DMS 273 (cell line): ENCODE data around the gene MS4A6A.
"Not testable (repeated sequence)": the region's sequence is repeated elsewhere in the genome, so short reads cannot be mapped to it uniquely, and the experiment has no call there.

Experiments used
- DNase-seq: peaks from one replicate; lab custom pipeline; 2025; ENCODE audit not compliant: unreplicated experiment; lab: John Stamatoyannopoulos, UW

Gene MS4A6A

GRCh38 chr11:60184824-60185511 lies 2.1 kb upstream of the MS4A6A start:
- no peak for DNase-seq

DNA sequence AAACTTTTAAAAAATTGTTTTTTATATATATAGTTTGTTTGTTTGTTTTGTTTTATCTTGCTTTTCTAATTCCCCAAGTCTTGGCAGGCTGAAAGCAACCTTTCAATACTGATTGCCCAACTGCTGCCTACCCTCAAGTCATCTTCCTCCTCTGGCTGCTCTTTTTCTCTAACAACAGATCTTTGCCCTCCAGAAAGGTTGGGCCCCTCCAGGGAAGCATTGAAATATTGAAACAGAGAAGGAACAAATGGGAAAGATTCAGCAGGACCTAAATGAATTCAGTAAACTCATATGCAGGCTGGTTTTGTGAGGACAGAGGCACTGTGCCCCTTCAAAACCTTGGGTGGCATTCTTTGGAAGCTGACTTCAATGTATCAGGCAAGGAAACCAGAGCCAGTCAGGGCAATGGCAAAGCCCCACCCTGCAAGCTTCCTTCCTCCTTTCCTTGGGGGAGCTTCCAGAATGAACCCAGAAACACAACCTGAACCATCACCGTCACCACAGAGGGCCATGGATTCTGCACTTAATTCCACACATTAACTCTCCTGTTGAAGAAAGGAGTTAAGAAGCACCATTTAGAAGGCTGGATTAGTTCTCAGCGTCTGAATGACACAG lies 815 bp upstream of the MS4A6A start:
- no peak for DNase-seq

- DNase-seq = no peak
These were observed 7.0 kb downstream of the MS4A6A start for GRCh38 chr11:60175860-60176275.

GRCh38 chr11:60172011-60172410 lies 10.9 kb downstream of the MS4A6A start:
- DNase-seq = no peak

DNA sequence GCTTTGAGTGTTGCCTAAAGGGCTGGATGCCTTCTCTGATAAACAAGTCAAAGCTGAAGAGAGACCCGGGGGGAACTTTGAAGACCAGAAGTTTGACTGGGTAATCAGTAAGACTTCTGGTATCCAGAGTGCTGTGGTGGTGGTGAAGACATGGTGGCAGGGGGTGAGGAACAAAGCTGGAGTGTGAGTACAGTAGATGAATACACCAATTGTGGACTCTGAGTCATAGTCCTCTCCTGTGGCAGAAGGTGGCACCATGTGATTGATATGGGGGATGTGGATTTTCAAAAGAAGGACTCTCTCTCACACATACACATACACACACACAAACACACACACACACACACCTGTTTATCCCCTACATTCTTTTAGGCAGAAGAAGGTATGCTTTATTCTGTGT lies 12.3 kb downstream of the MS4A6A start:
- no peak for DNase-seq

DNA sequence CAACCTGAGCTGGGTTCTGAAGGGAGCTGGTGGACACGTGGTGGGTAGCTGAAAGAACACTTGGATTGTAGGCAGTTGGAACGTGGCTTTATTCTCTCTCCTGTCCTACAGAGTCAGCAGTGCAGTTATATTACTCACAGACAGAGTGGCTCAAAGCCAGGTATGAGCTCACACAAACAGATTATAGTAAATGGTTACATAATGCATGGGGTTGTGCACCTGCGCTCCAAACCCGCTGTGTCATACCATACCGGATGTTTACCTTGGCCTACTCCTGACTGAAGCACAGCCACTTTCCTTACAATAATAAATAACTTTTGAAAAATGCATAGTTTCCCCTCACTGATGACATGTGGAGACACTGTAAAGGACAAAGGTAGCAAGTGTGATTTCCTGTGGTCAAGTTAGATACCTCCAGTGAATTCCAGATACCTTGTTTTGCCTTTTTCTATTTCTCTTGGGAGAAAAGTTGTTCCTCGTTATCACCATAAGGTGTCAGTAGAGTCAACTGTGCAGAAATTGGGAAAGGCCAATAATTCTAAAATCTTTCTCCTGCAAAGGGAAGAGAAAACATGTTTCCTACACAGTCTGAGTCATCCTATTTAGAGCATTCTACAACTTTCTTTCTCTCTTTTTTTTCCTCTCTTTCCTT lies 13.5 kb downstream of the MS4A6A start:
- DNase-seq = peak; percentile 22

DNA sequence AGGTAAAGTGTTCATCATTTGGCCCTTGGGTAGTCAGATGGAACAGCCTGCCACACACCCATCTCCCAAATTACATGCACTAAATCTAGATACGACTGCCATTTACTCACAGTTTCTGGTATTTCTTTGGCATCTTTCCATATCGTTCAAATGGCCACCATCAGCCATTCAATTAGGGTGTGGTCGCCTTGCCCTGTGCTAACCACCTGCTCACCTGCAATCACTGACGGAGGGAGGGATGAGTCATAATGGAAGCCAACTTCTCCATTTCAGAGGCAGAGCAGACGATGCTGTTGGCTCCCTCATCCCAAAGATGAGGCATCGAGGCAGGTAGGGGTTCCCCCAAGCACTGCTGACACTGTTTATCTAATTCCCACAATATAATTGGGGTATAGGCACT lies 14.6 kb downstream of the MS4A6A start:
- DNase-seq = no peak

DNA sequence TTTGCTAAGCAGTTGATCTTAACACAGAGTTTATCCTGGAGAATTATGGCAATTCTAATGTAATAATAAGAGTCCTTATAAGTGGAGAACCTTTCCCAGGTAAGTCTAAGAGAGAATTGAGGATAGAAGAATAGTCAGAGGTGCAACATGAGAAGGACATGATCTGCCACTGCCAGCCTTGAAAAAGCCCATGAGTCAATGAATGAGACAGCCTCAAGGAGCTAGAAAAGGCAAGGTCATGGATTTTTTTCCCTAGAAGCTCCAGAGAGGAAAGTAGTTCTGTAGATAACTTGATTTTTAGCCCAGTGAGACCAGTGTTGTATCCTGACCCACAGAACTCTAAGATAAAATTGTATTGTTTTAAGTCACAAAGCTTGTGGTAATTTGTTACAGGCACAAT lies 16.9 kb downstream of the MS4A6A start:
- DNase-seq = no peak

GRCh38 chr11:60165538-60165937 lies 17.3 kb downstream of the MS4A6A start:
- DNase-seq = no peak

- no peak for DNase-seq
These were observed 18.3 kb downstream of the MS4A6A start for GRCh38 chr11:60164550-60165075.

DNA sequence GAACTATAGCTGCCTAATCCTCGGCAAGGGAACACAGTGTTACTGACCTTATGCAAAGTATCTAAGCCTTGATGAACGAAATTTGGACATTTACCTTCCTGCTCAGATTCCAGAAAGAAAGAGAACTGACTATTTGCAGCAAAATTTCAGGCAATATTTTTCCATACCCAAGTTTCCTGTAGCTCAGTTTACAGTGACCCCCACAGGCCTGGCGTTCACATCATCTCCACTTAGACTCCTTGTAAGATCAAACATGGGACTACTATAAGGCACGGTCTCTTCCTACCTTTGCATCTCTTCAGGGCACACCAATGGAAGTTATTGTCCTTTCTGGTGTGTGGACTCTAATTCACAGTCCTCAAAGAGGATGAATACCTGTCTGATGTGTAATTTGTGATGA lies 21.1 kb downstream of the MS4A6A start:
- DNase-seq = no peak

DNA sequence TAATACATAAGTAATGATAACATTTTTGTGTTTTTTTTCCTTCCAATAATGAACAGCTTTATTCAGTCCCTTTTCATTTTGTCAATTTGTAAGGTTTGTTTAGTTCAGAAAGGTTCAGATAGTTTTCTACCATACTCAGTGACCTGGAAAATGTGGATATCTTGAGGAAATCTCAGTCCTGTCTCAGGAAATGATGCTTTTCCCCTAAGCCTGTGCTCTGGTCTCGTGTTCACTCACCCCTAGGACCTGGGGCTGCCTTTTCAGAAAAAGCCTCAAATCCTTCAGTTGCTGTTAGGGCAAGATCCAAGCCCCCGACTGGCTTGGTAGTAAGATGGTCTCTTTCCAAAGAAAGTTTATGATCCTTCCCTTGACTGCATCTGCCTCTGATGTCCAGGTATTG lies 21.8 kb downstream of the MS4A6A start:
- DNase-seq = no peak

- DNase-seq = no peak
These were observed 23.0 kb downstream of the MS4A6A start for GRCh38 chr11:60159868-60160267.

DNA sequence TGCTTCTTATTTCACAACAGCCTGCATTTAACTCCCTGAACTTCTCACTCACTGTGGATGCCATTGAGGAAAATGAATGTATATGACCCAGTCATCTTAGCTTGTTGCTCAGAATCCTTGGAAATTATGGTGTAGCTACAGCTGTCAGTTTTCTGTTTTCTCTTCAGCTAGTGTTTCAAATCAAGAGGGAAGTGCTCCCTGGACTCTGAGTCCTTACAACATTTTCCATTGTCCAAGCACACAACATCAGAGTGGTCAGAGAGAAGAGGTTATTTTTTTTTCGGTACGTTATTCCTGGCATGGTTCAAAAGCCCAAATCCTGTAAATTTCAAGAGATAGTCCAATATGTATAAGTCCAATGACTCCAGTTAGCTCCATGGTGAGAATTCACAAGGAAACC lies 23.6 kb downstream of the MS4A6A start:
- DNase-seq = no peak

DNA sequence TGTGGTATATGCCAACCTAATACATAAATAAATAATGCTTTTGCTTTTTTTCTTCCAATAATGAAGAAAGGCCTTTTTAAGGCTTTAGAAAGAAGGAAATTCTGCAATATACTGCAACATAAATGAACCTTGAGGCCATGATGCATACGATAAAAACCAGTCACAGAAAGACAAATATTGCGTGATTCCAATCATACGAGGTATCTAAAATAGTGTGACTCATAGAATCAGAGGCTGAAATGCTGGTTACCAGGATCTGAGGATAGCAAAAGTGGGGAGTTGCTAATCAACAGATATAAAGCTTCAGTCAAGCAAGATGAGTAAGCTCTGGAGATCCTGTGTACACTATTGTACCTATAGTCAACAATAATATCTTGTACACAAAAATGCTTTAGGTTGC lies 24.2 kb downstream of the MS4A6A start:
- no peak for DNase-seq

DNA sequence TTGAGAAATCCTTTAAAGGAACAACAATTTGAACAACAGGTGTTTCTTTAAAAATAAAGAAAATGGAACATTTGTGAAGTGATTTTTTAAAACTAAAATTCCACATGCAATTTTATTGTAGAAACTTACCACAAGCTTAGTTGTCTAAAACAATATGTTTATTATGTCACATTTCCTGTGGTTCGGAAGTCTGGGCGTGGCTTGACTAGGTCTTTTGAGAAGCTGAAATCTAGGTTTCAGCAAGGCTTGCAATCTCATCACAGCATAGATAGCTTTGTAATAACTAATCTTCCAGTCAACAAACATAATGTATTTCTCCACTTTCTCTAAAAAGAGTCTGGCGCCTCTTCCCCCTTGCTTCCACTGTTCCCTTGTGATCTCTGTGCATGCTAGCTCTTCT lies 27.0 kb downstream of the MS4A6A start:
- DNase-seq = no peak

GRCh38 chr11:60152727-60153126 lies 30.2 kb downstream of the MS4A6A start:
- not testable (repeated sequence) for DNase-seq

DNA sequence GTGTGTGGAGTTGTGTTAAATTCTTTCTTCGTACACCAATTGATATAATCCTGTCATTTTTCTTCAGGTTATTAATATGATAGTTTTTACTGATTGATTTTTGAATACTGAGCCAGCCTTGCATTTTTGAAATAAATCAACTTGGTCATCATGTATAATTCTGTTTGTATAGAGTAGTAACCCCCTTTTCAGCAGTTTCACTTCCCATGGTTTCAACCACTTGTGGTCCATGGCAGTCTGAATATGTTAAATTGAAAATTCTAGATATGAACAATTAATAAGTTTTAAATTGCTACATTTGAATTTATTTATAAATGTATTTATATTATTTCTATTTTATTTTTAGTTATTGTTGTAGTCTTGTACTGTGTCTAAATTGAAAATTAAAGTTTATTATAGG lies 32.6 kb downstream of the MS4A6A start:
- no peak for DNase-seq

DNA sequence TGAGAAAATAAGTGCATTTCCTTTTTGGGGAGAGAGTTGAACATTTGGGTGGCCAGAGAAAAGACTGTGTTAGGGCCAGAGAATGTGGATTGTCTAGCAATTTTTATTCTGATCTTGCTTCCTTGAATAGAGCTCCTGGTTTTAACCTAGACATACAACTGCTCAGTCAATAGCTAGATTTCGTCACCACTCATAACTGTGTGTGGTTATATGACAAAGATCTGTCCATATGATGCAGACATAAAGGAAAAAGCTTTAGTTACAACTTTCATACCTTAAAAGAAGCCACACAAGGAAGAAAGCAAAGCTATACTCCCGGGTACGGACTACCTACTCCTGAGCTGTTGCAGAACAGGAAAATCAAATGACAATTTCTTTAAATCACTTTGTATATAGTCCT lies 37.2 kb downstream of the MS4A6A start:
- DNase-seq = no peak

- DNase-seq = no peak
These were observed 39.1 kb downstream of the MS4A6A start for GRCh38 chr11:60143768-60144167.

DNA sequence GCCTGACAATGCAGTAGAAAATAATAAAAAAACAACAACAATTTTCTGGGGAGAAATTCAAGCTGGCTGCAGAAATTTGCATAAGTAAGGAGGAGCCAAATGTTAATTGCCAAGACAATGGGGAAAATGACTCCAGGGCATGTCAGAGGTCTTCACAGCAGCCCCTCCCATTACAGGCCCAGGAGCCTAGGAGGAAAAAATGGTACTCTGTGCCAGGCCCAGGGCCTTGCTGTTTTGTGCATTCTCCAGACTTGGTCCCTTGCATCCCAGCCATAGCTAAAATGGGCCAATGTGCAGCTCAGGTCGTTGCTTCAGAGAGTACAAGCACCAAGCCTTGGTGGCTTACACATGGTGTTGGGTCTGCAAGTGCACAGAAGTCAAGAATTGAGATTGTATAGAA lies 49.0 kb downstream of the MS4A6A start:
- DNase-seq = no peak

GRCh38 chr11:60131912-60132311 lies 51.0 kb downstream of the MS4A6A start:
- DNase-seq = no peak
